ENCODE measurements around the gene WDR20. TPM values are rescaled to one million over a fixed set of nuclear protein-coding genes. Genes with fewer than 3 reads are reported as not detected.

WDR20 gene
- total RNA-seq, 1 experiment from 2014 or later = 23.7 TPM

GRCh38 chr14:102092806-102093205, 46.9 kb upstream of the WDR20 start:
- Histone ChIP-seq H4K20me1 (ENCODE audit: low read length) (no peaks in the 10 kb centered on the region), H3F3A (ENCODE audit: low read length, unreplicated experiment) (no peaks in the 10 kb centered on the region), H3K9me3 (ENCODE audit: low read length) (no peaks in the 10 kb centered on the region), H3K4me3 (ENCODE audit: low read length) (no peak overlapping the region), H3K36me3 (ENCODE audit: low read depth, low read length) (no peaks in the 10 kb centered on the region), H3K79me2 (ENCODE audit: low read length) (peaks cover 7% of the 10 kb centered on the region), H3K27me3 (ENCODE audit: low read length) (no peaks in the 10 kb centered on the region), H3K4me2 (ENCODE audit: low read length) (no peak overlapping the region), H2AFZ (ENCODE audit: low read length) (no peak overlapping the region), H3K4me1 (ENCODE audit: insufficient read depth, low read length) (peaks cover 31% of the 10 kb centered on the region), H3K9me2 (replicated peaks; ENCODE audit: low read length) (no peaks in the 10 kb centered on the region), H3K27ac (ENCODE audit: low read length) (no peak overlapping the region), H3K9ac (ENCODE audit: low read length) (no peak overlapping the region)
- CTCF ChIA-PET = no interaction called here
- POLR2A ChIA-PET (ENCODE audit: unreplicated experiment) = no interaction called here
- BruUV-seq (replicated peaks) = no TSS peak
- no peak for TF ChIP-seq EZH2 (IDR thresholded peaks at IDR 0.05; ENCODE audit: low read length, unreplicated experiment)
- TF ChIP-seq, protein P1, sequence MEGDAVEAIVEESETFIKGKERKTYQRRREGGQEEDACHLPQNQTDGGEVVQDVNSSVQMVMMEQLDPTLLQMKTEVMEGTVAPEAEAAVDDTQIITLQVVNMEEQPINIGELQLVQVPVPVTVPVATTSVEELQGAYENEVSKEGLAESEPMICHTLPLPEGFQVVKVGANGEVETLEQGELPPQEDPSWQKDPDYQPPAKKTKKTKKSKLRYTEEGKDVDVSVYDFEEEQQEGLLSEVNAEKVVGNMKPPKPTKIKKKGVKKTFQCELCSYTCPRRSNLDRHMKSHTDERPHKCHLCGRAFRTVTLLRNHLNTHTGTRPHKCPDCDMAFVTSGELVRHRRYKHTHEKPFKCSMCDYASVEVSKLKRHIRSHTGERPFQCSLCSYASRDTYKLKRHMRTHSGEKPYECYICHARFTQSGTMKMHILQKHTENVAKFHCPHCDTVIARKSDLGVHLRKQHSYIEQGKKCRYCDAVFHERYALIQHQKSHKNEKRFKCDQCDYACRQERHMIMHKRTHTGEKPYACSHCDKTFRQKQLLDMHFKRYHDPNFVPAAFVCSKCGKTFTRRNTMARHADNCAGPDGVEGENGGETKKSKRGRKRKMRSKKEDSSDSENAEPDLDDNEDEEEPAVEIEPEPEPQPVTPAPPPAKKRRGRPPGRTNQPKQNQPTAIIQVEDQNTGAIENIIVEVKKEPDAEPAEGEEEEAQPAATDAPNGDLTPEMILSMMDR (conservative IDR thresholded peaks at IDR 0.05; ENCODE audit: low read depth, low read length) = no peak
- no peak for TF ChIP-seq EZH2phosphoT487 (IDR thresholded peaks at IDR 0.05; ENCODE audit: borderline replicate concordance, low read length)
- no peak for DNase-seq
- intact Hi-C loops (cut with micrococcal nuclease) = loop anchor here (10.0 kb wide), 1 partner anchor 222 kb away; the partner anchor contains the start of gene ZNF839
- no peak for ATAC-seq

GRCh38 chr14:102094101-102094500, 45.6 kb upstream of the WDR20 start:
- no peak for DNase-seq
- H3K4me3 ChIP-seq (ENCODE audit: low read length) = no peak overlapping the region
- no peak overlapping the region for H2AFZ ChIP-seq (ENCODE audit: low read length)
- no peaks in the 10 kb centered on the region for H3K79me2 ChIP-seq (ENCODE audit: low read length)
- no TSS peak for BruUV-seq (replicated peaks)
- ChIA-PET POLR2A (ENCODE audit: unreplicated experiment) (no interaction called here), CTCF (no interaction called here)
- H3K9me2 ChIP-seq (replicated peaks; ENCODE audit: low read length) = no peaks in the 10 kb centered on the region
- H3F3A ChIP-seq (ENCODE audit: low read length, unreplicated experiment) = no peaks in the 10 kb centered on the region
- H3K4me2 ChIP-seq (ENCODE audit: low read length) = no peak overlapping the region
- TF ChIP-seq, protein P1 (conservative IDR thresholded peaks at IDR 0.05; ENCODE audit: low read depth, low read length) = no peak
- TF ChIP-seq EZH2phosphoT487 (IDR thresholded peaks at IDR 0.05; ENCODE audit: borderline replicate concordance, low read length) = no peak
- H3K9ac ChIP-seq (ENCODE audit: low read length) = no peak overlapping the region
- no peak overlapping the region for H3K27ac ChIP-seq (ENCODE audit: low read length)
- no peaks in the 10 kb centered on the region for H3K36me3 ChIP-seq (ENCODE audit: low read depth, low read length)
- H3K27me3 ChIP-seq (ENCODE audit: low read length) = no peaks in the 10 kb centered on the region
- ATAC-seq = no peak
- H3K9me3 ChIP-seq (ENCODE audit: low read length) = no peaks in the 10 kb centered on the region
- peaks cover 28% of the 10 kb centered on the region for H3K4me1 ChIP-seq (ENCODE audit: insufficient read depth, low read length)
- no peaks in the 10 kb centered on the region for H4K20me1 ChIP-seq (ENCODE audit: low read length)
- intact Hi-C loops (cut with micrococcal nuclease) = loop anchor here (10.0 kb wide), 1 partner anchor 221 kb away; the partner anchor contains the start of gene ZNF839

- Histone ChIP-seq H3K9me2 (replicated peaks; ENCODE audit: low read length) (no peaks in the 10 kb centered on the region), H3K4me2 (ENCODE audit: low read length) (peak overlapping the region; percentile 13), H2AFZ (ENCODE audit: low read length) (no peak overlapping the region), H3K4me3 (ENCODE audit: low read length) (no peak overlapping the region), H3K9ac (ENCODE audit: low read length) (no peak overlapping the region), H3K36me3 (ENCODE audit: low read depth, low read length) (no peaks in the 10 kb centered on the region), H3K4me1 (ENCODE audit: insufficient read depth, low read length) (peaks cover 28% of the 10 kb centered on the region), H3K9me3 (ENCODE audit: low read length) (no peaks in the 10 kb centered on the region), H4K20me1 (ENCODE audit: low read length) (no peaks in the 10 kb centered on the region), H3F3A (ENCODE audit: low read length, unreplicated experiment) (no peaks in the 10 kb centered on the region), H3K27ac (ENCODE audit: low read length) (no peak overlapping the region), H3K27me3 (ENCODE audit: low read length) (no peaks in the 10 kb centered on the region), H3K79me2 (ENCODE audit: low read length) (no peaks in the 10 kb centered on the region)
- no TSS peak for BruUV-seq (replicated peaks)
- peak; percentile 37 for DNase-seq
- ChIA-PET CTCF (interaction anchor here (0.6 to 1.8 kb wide), 2 partner anchors 10 to 32 kb away, joined by 3 to 16 read pairs; no protein-coding TSS in a partner anchor), POLR2A (ENCODE audit: unreplicated experiment) (no interaction called here)
- intact Hi-C loops (cut with micrococcal nuclease) = loop anchor here (10.0 kb wide), 1 partner anchor 219 kb away; the partner anchor contains the start of gene ZNF839
- TF ChIP-seq EZH2phosphoT487 (IDR thresholded peaks at IDR 0.05; ENCODE audit: borderline replicate concordance, low read length) (no peak), EZH2 (IDR thresholded peaks at IDR 0.05; ENCODE audit: low read length, unreplicated experiment) (no peak)
- TF ChIP-seq, protein P1 (conservative IDR thresholded peaks at IDR 0.05; ENCODE audit: low read depth, low read length) = no peak
- ATAC-seq = no peak
Observed at GRCh38 chr14:102095231-102095870, 44.3 kb upstream of the WDR20 start.
